IPS-18a (cell line): ENCODE data around the gene GPR107.

Experiments used
- H3K27ac ChIP-seq: one replicate; pipeline ENCODE4 v1.5.1; 2013; ENCODE audit warnings: low read length
- H3K27me3 ChIP-seq: one replicate; pipeline ENCODE4 v1.6.1; 2013; ENCODE audit warnings: mild to moderate bottlenecking, low read length; ENCODE audit not compliant: control insufficient read depth, insufficient read depth
- H3K36me3 ChIP-seq: one replicate; pipeline ENCODE4 v1.6.1; 2013; ENCODE audit warnings: low read depth, low read length; ENCODE audit not compliant: control insufficient read depth
- H3K4me1 ChIP-seq: one replicate; pipeline ENCODE4 v1.6.1; 2013; ENCODE audit warnings: low read depth, low read length; ENCODE audit not compliant: control insufficient read depth
- H3K4me3 ChIP-seq: one replicate; pipeline ENCODE4 v1.5.1; 2013; ENCODE audit warnings: low read length
- H3K9ac ChIP-seq: one replicate; pipeline ENCODE4 v1.6.1; 2013; ENCODE audit warnings: mild to moderate bottlenecking, low read length, moderate library complexity
- H3K9me3 ChIP-seq: one replicate; pipeline ENCODE4 v1.6.1; 2013; ENCODE audit warnings: low read depth, low read length; ENCODE audit not compliant: control insufficient read depth

GPR107 gene

GRCh38 chr9:130029223-130029973, 24.3 kb upstream of the GPR107 start:
- Histone ChIP-seq H3K36me3 (no peaks in the 10 kb centered on the region), H3K4me1 (no peaks in the 10 kb centered on the region), H3K27me3 (no peaks in the 10 kb centered on the region), H3K4me3 (no peak overlapping the region), H3K27ac (no peak overlapping the region), H3K9me3 (no peaks in the 10 kb centered on the region), H3K9ac (no peak overlapping the region)

GRCh38 chr9:130030651-130031127, 23.0 kb upstream of the GPR107 start:
- Histone ChIP-seq H3K27me3 (no peaks in the 10 kb centered on the region), H3K27ac (no peak overlapping the region), H3K4me1 (no peaks in the 10 kb centered on the region), H3K9me3 (no peaks in the 10 kb centered on the region), H3K9ac (no peak overlapping the region), H3K4me3 (no peak overlapping the region), H3K36me3 (no peaks in the 10 kb centered on the region)

- Histone ChIP-seq H3K27ac (no peak overlapping the region), H3K9ac (no peak overlapping the region), H3K4me3 (no peak overlapping the region), H3K9me3 (no peaks in the 10 kb centered on the region), H3K4me1 (no peaks in the 10 kb centered on the region), H3K36me3 (no peaks in the 10 kb centered on the region), H3K27me3 (no peaks in the 10 kb centered on the region)
Measured at GRCh38 chr9:130034570-130034969, 19.1 kb upstream of the GPR107 start.

GRCh38 chr9:130036099-130036498, 17.6 kb upstream of the GPR107 start:
- Histone ChIP-seq H3K4me3 (no peak overlapping the region), H3K4me1 (peaks cover under 1% of the 10 kb centered on the region), H3K36me3 (no peaks in the 10 kb centered on the region), H3K27me3 (peaks cover 3% of the 10 kb centered on the region), H3K27ac (no peak overlapping the region), H3K9ac (no peak overlapping the region), H3K9me3 (no peaks in the 10 kb centered on the region)

- Histone ChIP-seq H3K4me3 (no peak overlapping the region), H3K4me1 (peaks cover 14% of the 10 kb centered on the region), H3K9ac (no peak overlapping the region), H3K9me3 (no peaks in the 10 kb centered on the region), H3K27ac (no peak overlapping the region), H3K36me3 (no peaks in the 10 kb centered on the region), H3K27me3 (peaks cover 22% of the 10 kb centered on the region)
Measured at GRCh38 chr9:130039528-130040147, 14.1 kb upstream of the GPR107 start.

- no peaks in the 10 kb centered on the region for H3K9me3 ChIP-seq
- H3K27ac ChIP-seq: no peak overlapping the region
- peaks cover 27% of the 10 kb centered on the region for H3K27me3 ChIP-seq
- peaks cover 14% of the 10 kb centered on the region for H3K4me1 ChIP-seq
- H3K36me3 ChIP-seq: no peaks in the 10 kb centered on the region
- peak overlapping the region; percentile 91 for H3K4me3 ChIP-seq
- peak overlapping the region; percentile 65 for H3K9ac ChIP-seq
Measured at GRCh38 chr9:130040984-130041647, 12.6 kb upstream of the GPR107 start.

DNA sequence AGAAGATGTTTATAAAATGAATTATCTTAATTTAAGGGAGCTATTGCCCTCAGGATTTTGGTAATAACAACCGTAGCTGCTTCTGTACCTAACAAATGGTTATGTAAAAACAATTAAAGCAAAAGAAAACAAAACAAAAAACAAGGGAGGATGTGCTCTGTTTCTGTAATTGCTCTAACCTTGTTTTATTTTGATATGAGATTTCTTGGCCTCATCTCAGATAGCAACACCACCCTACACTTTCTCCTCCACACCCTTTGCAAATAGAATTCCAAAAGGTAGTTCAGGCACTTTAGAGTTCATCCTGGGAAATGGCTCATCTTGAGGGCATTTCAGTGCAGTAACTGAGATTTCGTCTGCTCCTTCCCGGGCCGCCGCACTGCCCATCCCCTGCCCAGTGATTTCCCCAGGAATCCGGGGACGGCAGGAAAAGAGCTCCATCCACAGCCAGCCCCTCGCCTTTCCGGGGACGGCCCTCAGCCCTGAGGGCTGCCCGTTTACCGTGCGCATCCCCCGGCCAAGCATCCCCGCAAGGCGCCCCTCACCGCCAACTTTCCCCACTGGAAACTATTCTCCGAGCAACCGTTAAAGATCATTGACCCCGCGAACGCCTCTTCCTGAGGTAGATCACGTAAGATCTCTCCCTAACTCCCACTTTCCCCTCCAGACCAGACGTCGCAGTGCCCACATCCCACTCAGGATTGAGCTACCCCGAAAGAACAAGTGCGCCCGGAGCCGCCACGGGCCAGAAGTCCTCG, 11.9 kb upstream of the GPR107 start:
- Histone ChIP-seq H3K27ac (no peak overlapping the region), H3K4me3 (peak overlapping the region; percentile 91), H3K9me3 (no peaks in the 10 kb centered on the region), H3K27me3 (peaks cover 27% of the 10 kb centered on the region), H3K9ac (peak overlapping the region; percentile 65), H3K4me1 (peaks cover 14% of the 10 kb centered on the region), H3K36me3 (no peaks in the 10 kb centered on the region)

DNA sequence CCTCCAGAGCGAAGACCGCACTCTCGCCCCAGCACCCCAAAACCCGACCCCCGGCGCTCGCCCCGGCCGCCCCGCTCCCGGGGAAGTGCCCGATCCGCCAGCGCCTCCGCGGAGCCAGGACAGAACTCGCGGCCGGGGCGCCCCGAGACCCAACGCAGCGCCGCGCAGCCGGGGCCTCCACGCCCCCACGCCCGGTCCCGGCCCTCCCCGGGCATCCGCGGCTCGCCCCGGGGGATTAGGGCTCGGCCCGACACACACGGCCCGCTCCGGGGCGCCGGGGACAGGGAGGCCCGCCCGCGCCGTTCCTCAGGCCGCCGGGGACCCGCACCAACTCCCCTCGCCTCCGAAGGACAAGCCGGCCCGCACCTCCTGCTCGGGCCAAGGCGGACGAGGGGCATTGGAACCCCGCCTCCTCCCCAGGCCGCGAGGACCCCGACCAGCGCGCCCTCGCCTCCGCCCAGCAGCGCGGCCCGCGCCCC, 11.3 kb upstream of the GPR107 start:
- no peak overlapping the region for H3K27ac ChIP-seq
- no peaks in the 10 kb centered on the region for H3K36me3 ChIP-seq
- peak overlapping the region; percentile 91 for H3K4me3 ChIP-seq
- peak overlapping the region; percentile 65 for H3K9ac ChIP-seq
- H3K9me3 ChIP-seq: no peaks in the 10 kb centered on the region
- H3K27me3 ChIP-seq: peaks cover 27% of the 10 kb centered on the region
- H3K4me1 ChIP-seq: peaks cover 14% of the 10 kb centered on the region

GRCh38 chr9:130042885-130043653, 10.6 kb upstream of the GPR107 start, which contains the start of gene FNBP1:
FNBP1 (minus strand) TSS chr9:130043189; CDS start chr9:130042975, 214 bp downstream.
- Histone ChIP-seq H3K4me3 (peak within 1 kb of the TSS; percentile 91), H3K4me1 (peaks cover 14% of the 10 kb centered on the region), H3K36me3 (no peaks in the 10 kb centered on the region), H3K9ac (peak within 1 kb of the TSS; percentile 65), H3K9me3 (no peaks in the 10 kb centered on the region), H3K27me3 (peaks cover 27% of the 10 kb centered on the region), H3K27ac (no peak within 1 kb of the TSS)

DNA sequence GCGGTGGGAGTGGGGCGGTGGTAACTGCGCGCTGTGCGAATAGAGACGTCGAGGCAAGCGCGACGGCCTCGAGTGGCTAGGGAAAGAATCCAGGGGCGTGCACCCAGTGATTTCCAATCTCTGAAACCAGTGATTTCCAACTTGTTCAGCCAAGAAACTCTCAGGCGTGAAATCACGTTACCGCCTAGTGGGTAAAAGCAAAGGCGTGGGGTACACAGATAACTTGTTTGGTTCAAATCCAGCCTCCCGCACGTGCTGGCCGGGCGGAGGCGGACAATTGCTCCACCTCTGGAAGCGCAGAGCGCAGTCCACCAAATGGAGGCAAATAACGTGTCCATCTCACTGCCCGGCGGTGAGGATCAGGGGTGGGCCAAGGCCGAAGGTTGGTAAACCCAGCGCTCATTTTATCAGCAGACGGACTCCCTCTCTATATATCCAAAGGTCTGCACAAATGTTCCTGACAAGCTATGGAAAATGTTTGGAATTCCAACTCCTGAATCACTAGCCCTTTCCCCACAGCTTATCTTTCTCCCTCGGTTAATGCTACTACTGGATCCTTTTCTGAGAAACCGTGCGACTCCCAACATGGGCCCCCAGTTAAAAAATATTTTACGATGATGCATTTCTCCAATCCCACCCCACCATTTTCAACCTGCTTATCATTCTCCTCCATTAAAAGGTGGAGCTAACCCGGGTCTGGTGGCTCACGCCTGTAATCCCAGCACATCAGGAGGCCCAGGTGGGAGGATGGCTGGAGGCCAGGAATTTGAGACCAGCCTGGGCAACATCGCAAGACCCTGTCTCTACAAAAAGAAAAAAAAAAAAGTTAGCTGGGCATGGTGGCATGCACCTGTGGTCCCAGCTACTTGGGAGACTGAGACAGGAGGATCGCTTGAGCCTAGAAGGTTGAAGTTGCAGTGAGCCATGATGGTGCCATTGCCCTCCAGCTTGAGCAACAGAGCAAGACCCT, 9.8 kb upstream of the GPR107 start:
- no peaks in the 10 kb centered on the region for H3K9me3 ChIP-seq
- H3K4me1 ChIP-seq: peaks cover 14% of the 10 kb centered on the region
- H3K36me3 ChIP-seq: no peaks in the 10 kb centered on the region
- peak overlapping the region; percentile 62 for H3K4me3 ChIP-seq
- no peak overlapping the region for H3K27ac ChIP-seq
- peak overlapping the region; percentile 53 for H3K9ac ChIP-seq
- peaks cover 27% of the 10 kb centered on the region for H3K27me3 ChIP-seq
